ENCODE data around the gene NYAP2.

Gene NYAP2

DNA sequence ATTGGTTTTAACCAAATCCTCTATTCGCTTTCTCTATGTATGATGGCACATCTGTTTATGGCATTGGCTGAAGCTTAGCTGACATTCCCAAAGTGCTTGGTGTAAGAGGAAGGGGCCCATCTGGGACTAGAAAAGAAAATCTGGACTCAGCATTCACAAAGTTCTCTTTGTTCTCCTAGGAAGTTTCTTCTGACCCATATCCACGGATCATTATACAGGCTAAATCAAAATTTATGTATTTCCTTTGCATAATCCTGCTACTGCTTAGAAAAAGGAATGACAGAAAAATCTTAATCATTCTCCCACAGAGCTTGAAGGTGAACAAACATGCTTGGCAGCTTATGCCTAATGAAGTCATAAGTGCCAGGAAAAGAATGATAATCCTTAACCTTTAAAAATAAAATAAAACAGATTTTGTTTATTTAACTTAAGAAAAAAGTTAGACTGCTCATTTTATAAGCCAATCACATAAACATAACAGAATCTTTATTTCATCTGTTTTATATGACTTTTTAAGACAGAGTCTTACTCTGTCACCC is 88.4 kb downstream of the NYAP2 start:
- no peak for DNase-seq

DNA sequence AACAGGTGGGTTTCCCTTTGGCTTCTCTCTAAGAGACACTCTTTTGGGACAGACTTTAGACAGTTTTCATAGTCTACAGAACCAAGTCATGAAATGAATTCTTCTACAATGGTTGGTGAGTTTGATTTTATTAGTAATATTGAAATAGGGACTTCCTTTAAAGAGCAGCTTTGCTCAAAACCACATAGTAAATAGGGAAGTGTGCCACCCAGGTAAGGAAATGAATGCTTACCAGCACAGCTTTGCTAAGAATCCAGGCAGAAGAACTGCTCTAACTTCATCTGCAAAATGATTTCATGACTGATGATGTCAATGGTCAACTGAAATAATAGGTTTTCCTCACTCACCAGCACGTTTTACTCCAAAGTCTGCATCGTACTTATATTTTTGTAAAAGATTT is 89.2 kb downstream of the NYAP2 start:
- no peak for DNase-seq

DNA sequence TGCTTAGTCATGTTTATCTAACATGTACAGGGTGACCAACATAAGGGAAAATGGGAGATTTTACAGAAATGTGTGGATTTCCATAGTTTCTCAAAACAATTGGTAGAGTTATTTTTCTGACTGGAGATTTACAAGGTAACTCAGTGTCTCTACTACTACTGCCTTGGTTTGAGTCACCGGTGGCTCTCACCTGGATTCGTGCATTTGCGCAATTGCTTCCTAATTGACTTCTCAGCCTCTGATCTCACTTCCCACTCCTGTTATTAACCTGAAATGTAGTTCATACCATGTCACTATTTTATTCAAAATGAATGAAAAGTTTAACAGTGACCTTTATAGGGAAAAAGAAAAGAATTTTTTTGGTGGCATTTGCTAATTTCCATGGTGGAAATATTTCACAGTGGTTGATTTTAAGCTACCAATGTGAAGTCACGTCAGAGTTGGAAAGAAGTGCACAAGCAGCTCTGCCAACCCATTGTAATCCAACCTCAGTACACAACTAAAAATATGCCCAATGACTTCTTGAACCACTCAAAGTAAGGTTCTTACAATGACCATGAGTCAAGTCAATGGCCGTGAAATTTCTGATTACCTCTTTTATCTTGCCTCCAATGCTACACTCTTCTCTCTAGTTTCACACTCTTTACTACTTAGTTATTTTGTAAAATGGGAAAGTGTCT is 94.0 kb downstream of the NYAP2 start:
- DNase-seq, result no peak

DNA sequence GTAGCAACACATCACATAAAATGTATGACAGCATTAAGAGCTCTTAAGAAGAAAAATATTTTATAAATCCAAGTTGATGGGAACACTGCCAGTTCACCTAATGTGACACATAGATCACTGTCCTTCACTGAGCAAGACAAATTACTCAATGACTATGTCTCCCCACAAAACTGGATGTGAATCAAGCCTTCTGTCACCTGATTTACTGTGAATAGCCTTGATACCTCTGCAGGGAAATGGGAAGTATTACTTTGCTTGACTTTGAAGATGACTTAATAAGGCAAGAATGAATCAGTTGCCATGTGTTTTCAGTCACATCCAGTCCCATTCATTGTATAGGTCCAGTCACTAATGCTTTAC is 94.6 kb downstream of the NYAP2 start:
- no peak for DNase-seq

DNA sequence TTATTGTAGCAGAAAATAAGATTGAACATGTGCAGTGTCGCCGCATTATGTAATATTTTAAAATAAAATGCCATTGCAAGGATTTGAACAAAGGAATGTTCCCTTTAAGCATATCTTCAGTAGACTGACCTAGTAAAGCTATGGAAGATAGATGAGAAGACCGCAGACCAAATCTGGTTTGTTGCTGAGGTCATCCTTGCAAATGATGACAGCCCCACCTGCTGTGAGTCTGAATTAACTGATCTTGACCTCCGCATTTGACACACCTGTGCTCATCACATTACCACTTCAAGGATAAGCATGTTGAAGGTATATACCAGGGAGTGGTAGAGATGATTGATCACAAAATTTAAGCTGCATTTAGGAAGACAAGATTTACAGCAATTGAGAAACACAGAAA is 96.2 kb downstream of the NYAP2 start:
- DNase-seq, result no peak

DNA sequence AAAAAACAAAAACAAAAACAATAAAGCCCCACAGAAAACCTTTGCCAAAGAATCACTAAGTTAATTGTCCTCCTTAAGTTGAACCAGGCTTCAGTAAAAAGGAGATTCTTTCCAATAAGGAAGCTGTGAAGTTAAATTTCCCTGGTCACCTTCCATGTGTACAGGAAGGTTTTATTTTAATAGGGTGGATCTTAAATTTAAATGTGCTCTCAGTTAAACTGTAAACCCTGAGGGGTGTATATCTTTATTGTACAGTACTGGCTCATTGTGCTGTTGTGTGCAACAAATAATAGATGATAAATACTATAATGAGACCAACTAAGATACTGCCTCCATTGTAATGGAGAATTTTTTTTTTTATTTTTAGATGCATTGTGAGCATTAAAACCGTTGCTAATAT is 97.1 kb downstream of the NYAP2 start:
- DNase-seq, result no peak

DNA sequence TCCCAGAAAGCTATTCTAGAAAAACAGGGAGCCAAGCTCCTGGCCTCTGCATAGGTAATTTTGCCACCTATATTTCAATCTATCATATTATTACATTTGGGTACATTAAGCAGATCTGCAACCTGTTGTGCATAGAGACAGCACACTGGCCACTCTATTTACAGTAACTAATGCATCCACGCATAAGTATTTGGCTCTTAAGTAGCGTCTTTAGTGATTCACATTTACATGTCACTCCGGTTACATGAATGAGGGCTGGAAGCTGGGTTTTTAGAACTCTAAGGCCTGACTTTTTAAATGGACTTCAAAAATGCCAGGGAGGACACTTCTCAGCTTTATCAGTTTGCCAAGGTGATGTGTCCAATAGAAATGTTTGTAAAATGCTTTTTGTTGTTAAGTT is 97.7 kb downstream of the NYAP2 start:
- no peak for DNase-seq

DNA sequence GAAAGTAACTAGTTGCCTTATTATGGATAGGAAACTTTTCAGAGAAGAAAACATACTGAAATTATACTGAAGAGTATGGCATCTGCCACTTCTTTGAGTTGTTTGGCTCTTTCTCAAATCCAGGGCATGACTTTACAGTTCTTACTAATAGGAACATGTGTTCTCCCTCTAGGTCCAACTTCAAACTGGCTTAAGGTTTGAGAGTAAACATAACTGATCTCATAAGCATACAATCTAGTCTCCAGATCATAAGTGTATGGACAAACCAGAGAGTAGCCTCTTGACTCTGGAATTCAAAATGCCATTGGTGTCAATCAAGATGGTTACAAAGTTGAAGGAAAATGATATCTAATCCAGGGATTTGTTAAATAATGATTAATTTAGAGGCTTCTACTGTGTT is 101.5 kb downstream of the NYAP2 start:
- no peak for DNase-seq

DNA sequence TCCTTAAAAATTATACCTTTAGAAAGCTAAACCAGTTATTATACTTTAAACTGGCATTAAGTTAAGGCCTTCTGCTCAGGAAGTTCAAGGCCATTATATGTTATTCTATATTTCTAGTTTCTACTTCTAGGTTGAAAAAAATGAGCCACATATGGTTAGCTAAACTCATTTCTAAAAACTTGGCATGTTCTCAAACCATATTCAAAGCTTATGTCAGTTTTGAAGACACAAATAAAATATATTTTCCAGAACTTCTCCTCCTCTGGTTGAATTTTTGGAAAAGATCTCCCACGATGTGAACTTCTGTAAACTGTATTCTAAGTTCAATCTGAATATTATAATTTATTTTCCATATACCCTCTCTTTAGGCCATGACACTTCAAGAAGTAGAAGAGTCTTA is 103.5 kb downstream of the NYAP2 start:
- DNase-seq, result no peak

DNA sequence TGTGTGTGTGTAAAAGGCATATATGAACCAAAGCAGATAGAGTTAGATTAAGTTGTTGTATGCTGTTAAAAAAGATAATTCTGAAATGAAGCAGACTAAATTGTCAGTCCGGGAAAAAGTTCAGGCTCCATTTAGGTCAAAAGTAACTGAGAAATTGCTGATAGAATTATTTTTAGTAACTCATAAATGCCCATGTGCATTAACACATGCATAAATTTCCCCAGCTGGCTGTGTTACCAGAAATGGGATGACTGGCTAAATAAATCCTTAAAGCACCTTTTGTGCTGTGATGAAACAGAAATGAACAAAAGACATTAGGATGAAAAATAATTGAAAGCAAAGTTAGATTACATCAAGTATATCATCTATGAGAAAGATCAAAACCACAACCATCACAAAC is 111.3 kb downstream of the NYAP2 start:
- no peak for DNase-seq

DNA sequence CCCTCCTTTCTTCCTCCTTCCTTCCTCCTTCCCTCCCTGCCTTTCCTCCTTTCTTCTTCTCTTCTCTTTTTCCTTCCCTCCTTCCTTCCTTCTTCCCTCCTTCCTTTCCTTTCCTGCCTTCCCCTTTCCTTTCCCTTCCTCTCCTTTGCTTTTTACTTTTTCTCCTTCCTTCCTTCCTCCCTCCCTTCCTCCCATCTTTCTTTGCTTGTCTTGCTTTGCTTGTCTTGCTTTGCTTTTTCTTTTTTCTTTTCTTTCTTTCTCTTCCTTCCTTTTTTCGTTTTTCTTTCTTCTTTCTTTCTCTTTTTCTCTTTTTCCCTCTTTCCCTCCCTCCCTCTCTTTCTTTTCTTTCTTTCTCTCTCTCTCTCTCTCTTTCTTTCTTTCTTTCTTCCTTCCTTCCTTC is 113.0 kb downstream of the NYAP2 start:
- no peak for DNase-seq

DNA sequence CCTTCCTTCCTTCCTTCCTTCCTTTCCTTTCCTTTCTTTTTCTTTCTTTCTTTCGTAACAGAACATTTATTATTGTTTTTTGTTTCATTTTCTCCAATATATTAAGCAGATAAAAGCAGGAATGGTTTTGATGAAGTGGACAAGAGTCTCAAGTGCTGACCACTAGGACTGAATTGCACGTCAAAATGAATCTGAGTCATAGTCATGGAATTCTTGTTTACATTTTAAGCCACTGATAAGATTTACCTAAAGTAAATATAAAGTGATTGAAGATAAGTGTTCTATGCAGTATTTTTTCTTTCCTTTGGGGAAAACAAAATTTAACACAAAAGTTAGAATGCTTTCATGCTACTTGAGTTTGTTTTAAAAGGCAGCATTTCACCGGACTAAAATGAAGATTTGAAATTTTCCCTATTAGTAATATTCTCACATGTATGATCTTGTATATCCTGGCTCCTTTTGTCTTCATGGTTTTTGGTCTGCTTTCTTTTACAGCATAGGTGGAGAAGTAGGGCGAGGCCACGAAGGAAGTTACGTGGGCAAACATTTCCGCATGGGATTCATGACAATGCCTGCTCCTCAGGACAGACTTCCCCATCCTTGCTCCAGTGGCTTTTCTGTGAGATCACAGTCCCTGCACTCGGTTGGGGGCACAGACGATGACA is 113.5 kb downstream of the NYAP2 start:
- no peak for DNase-seq

DNA sequence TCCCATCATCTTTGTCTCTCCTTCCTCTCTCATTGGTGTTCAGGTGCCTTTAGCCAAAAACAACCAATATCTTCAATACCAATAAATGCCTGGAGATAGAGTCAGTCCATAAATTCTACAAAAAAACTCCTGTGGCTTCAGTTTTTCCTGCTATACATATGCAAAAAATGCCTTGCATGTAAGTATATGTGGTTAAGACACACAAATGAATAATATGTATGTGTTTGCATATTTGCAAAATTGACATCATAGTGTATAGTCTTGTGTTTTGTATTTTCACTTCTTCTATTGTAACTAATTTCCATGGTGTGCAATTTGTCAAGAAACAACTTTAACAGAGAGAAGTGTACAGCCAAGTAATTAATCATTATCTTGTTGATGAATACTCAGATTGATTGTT is 115.5 kb downstream of the NYAP2 start:
- no peak for DNase-seq

DNA sequence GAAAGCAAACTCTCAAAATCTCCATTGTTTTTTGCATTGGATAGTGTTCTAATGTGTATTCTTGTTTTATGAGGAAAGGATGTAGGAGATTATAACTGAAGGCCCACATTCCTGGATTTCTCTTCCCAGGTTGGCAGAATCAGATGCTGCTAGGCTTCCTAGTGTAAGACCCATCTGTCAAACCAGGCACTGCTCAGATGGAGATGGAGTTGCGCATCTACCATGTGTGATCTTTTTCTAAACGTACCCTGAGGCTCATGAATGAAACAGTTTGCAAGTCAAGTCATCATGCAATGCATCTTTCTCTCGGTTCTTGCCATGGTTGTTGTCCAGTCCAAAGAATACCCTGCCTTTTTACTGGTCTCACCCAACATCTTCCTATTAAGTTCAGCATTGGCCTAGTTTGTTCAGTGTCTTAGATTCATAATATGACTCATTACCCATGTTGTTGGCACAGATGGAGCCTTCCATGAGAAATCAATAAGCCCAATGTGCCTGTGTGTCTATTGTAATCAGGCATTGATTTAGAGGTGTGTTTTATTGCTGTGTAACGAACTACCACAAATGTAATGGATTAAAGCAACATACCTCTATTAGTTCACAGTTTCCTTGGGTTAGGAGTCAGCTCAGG is 127.4 kb downstream of the NYAP2 start:
- no peak for DNase-seq

DNA sequence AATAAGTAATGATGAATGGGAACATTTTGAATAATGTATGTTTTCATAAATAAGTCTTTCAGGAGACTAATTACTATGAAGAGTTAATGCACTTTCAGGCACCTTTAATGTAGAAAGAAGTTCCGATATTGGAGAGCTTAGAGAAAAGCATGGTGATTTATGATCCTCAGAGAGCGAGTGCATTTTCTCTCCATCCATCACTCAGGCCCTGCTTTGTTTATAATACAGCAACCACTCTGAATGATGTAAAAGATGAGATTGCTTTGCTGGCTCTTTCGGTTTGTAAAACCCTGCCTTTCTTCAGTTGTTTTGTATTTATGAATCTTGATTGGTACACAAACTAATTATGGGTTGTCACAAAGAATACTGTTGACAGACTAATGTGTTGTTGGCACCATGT is 132.0 kb downstream of the NYAP2 start:
- DNase-seq, result no peak

DNA sequence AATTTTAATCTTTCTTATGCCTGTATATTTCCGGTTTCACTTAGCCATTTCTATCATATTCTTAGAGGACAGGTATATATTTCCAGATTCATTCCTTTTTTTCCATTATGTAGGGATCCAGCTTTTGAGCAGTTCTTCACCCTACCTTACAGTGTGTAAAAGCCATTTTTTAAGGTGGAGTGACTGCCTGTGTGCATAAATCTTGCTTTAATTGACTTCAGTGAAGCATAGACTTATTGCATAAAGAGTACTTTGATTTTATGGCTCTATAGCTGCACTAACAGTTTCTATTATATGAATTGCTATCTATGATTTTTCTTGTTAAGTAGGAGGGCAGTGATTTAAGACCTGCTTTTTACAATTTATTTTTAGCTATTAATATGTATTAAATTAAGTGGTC is 132.6 kb downstream of the NYAP2 start:
- no peak for DNase-seq

DNA sequence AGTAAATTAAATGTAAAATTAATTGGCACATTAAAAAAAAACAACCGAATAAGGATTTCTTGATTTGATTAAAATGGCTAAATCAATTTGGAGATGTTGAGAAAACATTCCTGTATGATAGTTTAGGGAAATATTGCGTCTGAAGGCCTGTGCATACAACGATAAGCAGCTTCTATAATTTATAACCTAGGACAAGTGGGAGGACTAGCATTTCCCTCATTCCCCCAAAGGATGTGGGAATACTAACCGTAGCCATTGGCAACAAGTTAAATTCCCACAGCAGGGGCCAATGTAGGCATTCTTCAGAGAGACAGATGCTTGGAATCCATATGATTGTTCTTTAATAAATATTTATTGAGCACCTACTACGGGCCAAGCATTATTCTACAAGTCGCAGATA is 134.5 kb downstream of the NYAP2 start:
- DNase-seq, result no peak

DNA sequence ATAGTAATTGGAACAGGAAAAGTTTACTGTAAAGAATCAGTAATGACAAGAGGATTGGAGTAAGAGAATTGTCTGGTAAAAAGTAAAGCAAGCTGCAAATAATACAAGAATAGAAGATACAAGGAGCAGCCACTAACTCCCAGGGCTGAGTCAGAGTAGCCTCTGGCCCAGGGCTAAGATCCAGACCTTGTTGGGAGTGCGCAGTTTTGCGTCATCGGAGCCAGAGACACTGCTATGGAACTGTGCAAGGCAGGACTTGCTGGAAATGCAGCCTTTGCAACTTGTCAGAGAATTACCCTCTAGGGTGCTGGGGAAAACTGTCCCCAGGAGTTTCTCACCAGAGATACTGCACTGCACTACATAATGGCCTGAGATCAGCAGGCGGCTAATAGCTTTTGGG is 135.2 kb downstream of the NYAP2 start:
- no peak for DNase-seq

DNA sequence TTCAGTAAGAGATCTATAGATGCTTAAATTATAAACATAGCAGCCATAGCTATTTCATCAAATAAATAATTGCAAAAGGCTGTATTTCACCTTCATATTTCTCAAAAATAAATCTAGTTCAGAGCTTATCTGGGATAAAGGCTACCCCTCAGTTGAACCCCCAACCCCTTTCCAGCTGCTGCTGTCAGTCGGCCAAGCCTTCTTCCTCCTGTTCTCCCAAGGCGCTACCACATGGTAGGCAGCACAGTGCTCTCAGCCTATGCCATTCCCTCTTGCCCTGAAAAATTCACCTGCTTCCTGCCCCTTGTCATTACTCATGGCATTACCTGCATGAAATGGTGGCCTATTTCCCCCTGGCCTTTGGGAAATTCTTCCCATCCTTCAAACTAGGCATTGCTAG is 136.5 kb downstream of the NYAP2 start:
- DNase-seq, result no peak

DNA sequence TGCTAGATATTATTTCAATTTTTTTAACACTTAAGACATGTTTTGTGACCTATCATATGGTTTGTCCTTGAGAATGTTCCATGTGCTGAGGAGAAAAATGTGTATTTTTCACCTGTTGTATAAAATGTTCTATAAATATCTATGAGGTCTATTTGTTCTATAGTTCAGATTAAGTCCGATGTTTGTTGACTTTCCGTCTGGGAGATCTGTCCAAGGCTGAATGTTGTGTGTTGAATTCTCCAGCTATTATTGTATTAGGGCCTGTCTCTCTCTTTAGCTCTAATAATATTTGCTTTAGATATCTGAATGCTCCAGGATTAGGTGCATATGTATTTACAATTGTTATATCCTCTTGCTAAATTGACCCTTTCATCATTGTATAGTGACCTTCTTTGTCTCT is 144.1 kb downstream of the NYAP2 start:
- DNase-seq, result no peak

DNA sequence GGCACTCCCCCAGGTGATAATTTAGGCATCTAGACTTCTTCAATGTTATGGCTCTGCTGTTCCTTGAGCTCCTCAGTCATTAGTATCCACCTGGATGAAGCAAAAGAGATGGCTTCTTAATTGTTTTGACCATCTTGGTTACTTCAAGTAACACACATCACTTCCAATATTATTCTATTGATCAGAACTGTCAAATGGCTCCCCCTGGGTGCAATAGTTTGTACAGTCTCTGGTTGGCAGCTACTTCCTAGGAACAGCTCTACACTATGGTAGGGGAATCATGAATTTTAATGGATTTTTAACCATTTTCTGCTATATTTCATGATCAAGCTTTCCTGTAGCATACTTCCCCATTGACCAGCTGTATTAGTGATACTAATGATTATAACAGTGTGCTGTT is 157.0 kb downstream of the NYAP2 start:
- no peak for DNase-seq

DNA sequence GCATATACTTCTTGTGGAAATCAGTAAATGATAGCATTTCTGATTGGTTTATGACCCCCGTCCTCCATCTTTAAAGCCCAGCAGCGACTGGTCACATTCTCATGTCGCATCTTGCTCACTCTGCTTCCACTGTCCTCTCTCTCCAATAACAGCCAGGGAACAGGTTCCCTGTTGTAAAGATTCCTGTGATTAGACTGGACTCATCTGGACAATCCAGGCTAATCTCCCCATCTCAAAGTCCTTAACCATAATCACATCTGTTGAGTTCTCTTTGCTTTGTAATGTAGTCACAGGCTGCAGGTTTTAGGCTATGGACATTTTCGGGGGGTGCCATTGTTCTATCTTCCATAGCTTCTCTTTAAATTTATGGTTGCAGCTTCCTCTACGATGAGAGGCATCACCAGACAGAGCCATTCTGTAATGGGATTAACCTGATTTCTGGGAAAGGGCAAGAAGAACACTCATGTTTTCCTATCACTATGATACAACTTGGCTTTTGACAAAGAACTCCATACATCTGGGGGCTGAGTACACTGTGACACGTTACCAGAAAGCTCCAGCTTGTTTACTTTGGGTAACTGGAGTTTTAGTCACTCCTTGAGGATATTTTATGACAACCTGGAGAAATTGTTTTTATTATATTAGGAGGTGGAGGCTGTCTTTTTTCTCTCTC is 159.0 kb downstream of the NYAP2 start:
- no peak for DNase-seq

DNA sequence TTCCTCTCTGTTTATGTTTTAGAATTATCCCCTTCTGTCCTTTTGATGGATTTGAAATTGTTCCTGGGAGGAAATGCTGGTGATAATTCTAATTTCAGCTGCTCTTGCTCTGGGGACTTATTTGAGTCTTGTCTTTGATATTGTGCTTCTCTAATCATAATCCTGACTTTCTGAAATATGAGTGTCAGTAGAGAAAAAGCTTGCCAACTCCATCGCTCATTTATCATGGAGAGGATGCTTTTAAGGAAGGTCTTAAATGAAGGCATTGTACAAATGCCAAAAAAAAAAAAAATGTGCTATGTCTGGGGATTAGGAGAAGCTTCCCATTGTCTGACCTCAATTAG is 159.5 kb downstream of the NYAP2 start:
- DNase-seq, result no peak

DNA sequence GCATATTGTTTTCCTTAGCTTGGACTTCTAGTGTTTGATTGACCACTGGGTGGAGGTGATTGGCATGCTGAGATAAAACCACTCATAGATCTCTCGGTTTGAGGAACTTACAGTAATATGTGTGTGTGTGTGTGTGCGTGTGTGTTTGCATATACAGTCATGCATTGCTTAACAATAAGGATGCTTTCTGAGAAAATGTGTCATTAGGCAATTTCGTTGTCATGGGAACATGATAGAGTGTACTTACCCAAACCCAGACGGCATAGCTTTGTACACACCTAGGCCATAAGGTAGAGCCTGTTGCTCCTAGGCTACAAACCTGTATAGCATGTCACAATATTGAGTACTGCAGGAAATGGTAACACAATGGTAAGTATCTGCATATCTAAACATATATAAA is 167.3 kb downstream of the NYAP2 start:
- no peak for DNase-seq
